ENCODE measurements around the gene ATXN1.
"Not testable (repeated sequence)": the region's sequence is repeated elsewhere in the genome, so short reads cannot be mapped to it uniquely, and the experiment has no call there.

The ATXN1 gene

GRCh38 chr6:16400248-16400760, 361.0 kb downstream of the ATXN1 start:
- DNase-seq = no peak

- DNase-seq = no peak
These were observed 361.6 kb downstream of the ATXN1 start for GRCh38 chr6:16399695-16400094.

DNA sequence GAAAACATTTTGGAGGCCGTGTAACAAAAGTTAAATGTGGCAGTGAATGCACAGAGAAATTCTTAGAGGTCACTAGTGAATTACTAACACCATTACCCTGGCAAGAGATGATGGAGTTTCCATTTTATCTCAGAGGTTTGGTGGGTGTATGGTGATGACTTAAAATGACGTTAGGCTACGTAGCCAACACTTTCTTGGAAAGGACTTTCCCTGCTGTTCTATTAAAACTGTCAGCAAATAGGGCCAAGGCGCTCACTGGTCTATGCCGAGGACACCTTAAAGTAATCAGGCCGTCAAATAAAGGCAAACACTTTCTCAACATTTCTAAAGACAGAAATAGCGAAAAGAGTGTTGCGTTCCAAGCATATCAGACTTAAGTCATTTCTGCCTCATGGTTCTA, 362.1 kb downstream of the ATXN1 start:
- DNase-seq = no peak

GRCh38 chr6:16398587-16398986, 362.7 kb downstream of the ATXN1 start:
- DNase-seq = no peak

GRCh38 chr6:16397623-16398022, 363.6 kb downstream of the ATXN1 start:
- no peak for DNase-seq

DNA sequence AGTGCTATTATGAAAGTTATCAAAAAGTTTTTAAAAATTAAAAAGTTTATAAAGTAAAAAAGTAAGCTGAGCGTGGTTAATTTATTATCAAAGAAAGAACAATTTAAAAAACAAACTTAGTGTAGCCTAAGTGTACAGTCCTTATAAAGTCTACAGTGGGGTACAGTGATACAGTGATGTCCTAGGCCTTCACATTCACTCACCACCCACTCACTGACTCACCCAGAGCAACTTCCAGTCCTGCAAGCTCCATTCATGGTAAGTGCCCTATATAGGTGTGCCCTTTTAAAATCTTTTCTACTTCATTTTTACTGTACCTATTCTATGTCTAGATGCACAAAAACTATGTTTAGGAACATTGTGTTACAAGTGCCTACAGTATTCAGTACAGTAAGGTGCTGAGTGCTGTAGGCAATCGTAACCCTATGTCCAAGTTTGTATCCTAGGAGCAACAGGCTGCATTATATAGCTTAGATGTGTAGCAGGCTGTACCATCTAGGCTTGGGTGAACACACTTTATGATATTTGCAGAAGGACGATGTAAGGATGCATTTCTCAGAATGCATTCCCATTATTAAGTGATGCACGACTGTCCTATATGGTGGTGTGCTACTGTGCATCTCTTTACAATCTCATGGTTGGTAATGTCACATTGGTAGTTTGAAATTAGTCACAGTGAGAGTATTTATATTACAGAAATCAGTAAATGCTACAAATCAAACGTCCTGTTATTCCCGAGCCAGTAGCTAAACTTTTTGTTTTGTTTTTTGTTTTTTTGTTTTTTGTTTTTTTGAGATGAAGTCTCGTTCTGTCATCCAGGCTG, 364.6 kb downstream of the ATXN1 start:
- no peak for DNase-seq

- DNase-seq = no peak
These were observed 366.6 kb downstream of the ATXN1 start for GRCh38 chr6:16394632-16395031.

- no peak for DNase-seq
These were observed 367.9 kb downstream of the ATXN1 start for GRCh38 chr6:16393326-16393725.

GRCh38 chr6:16392010-16392409, 369.2 kb downstream of the ATXN1 start:
- no peak for DNase-seq

DNA sequence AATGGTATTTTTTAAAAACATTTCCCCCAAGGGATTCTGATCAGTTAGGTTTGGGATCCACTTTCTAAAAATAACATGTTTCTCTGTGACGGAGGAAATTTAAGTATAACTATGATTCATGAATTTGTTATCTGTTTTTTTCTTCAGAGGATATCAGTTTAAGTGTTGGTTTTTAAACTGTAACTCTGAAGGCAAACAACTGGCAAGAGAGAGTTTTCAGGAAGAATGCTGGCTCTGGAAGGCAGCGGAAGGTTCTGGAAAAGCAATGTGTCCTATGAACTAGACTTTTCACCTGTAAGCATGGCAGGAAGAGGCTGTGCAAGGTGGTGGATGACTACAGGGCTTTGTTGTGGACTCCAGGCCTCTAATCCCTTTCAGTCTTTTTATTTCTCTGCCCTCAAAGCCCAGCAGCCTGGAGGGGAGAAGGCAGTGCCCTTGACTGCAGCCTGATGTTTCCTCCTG, 369.8 kb downstream of the ATXN1 start:
- DNase-seq = no peak

- DNase-seq = not testable (repeated sequence)
These were observed 370.3 kb downstream of the ATXN1 start for GRCh38 chr6:16390909-16391450.

DNA sequence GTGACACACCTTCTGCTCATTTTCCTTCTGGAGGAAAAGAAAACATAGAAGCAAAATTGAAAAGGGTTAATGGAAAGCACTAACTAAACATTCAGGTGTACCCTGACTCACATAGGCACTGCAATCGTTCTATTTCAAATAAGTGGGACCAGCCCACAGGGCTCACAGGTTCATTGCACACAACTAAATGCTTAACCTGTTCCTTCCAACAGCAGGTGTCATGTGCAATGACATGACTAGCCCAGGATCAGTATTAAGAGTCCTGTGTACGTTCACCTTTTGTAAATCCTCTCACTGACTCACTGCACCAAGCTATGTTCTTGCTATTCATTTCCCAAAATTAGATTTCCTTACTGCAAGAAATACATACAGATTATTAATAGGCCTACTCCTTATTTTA, 371.6 kb downstream of the ATXN1 start:
- DNase-seq = no peak

- no peak for DNase-seq
These were observed 372.8 kb downstream of the ATXN1 start for GRCh38 chr6:16388488-16388887.

DNA sequence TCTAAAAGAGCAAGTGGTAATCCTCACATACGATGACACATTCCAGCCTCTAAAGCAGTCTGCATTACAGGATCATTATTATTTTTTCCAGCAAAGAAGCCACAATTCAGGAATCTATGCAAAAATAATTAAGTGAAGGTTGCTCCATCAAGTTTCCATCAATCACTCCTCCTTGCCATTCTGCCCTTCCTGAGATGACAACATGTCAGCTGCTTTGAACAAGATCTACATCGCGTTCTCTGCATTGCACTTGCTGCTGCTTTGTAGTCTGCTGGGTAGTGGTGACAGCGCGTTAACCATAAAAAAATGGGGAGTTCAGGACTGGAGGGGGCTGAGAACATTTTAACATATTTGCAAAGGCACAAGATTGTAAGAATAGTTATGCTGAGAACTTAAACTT, 375.2 kb downstream of the ATXN1 start:
- DNase-seq = no peak

- DNase-seq = no peak
These were observed 377.6 kb downstream of the ATXN1 start for GRCh38 chr6:16383607-16384206.

GRCh38 chr6:16381968-16382367, 379.3 kb downstream of the ATXN1 start:
- not testable (repeated sequence) for DNase-seq

DNA sequence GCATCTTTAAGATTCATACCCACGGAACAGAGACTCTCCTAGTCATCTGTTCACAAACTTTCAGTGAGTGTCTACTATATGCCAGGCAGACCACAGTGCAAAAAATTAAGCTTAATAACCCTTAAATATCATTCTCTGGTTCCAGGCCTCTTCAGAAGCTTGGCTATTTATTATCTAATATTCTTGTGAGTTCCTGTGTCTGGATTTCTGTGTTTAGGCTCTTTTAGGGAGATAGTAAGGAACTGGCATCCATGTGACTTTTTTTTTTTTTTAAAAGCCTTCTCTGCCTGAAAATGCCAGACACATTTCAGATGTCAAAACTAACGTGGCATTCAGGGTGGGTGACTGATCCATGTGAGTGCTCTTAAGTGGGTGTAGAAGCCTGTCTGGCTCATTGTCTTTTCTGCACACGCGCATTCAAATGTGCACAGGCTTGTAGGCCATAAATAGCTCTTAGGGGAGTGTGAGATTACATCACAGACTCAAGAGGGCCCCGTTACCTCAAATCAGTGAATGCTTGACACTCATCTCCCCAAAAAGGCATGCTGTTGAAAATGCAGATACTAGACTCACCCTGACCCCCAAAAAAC, 380.9 kb downstream of the ATXN1 start:
- DNase-seq = no peak

- DNase-seq = not testable (repeated sequence)
These were observed 382.9 kb downstream of the ATXN1 start for GRCh38 chr6:16378360-16378759.

- DNase-seq = no peak
These were observed 383.8 kb downstream of the ATXN1 start for GRCh38 chr6:16377470-16377869.

DNA sequence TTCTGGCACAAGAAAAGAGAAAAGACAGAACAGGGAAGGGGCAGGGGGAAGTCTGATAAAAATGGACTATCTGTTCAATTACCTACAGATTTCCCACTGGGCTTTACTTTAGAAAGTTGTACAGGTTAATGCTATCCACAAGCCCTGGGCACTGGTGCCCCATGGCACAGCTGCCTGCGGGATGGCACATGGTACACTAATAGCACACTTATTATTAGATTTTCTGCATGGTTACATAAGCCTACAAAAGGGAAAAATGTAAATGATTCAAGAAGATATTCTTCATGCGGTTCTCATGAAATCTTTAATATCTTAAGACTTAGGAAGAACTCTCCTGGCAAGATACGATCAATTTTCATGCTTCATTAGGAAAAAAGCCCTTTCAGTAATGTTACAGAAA, 385.4 kb downstream of the ATXN1 start:
- DNase-seq = no peak

DNA sequence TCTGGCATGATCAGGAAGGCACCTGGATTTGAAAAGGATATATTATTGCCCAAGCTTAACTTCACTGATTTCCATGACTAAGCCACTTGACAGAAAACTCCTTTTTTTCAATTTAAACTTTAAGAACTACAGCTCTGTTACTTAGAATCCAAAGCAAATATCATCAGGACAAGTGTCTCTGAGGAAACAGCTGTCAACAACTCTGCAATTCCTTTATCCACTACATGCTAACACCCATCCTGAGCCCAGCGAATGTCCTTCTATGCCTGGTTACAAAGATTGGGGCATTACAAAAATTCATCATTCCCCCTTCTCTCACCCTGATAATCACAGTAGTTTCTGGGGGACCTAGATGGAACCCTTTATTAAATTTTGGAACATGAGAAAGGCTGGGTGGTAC, 386.1 kb downstream of the ATXN1 start:
- no peak for DNase-seq

GRCh38 chr6:16374461-16375200, 386.6 kb downstream of the ATXN1 start:
- no peak for DNase-seq

DNA sequence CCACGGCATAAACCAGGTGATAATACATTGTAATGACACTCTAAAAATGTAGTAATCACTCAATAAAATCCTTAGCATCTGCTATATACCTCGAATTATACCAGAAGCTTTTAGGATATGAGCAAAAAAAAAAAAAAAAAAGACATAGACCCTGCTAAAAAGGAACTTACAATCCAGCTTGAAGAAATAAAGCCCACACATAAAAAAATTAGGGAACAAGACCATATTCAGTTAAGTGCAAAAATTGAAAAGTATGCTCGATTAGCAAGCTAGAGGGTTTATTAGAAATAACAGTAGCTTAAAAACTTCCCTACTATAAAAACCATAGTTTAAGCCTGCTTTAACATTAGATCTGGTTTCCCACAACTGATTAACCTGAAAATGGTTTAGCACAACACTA, 387.2 kb downstream of the ATXN1 start:
- DNase-seq = no peak

Data from NCI-H2029 (cell line).